SH-SY5Y (cell line): Measurements from ENCODE around the gene SPATS2L.

Experiments
- GATA2 ChIP-seq: IDR thresholded peaks from 2 replicates; pipeline ENCODE4 v1.6.1; 2011; ENCODE audit warnings: mild to moderate bottlenecking, low read depth, low read length
- GATA3 ChIP-seq: IDR thresholded peaks from 2 replicates; pipeline ENCODE4 v1.6.1; 2011; ENCODE audit warnings: low read depth, mild to moderate bottlenecking, low read length, moderate library complexity

DNA sequence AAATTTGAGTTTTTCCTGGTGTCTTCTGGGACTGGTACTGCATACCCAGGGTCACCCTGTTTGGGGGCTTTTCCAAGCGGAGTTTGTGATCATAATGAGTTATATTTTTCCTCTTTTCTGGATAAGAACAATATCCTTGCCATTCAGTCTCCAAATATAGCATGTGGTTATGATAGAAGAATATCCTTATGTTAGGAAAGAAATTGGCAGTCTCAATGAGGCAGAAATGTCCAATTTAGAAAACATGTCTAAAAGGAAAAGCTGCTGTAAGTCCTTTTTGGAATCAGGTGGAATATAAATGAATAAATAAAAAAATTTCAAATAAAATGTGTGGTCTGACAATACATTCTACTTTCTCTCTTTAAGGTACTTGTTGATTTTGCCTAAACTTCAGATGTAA, 36.2 kb downstream of the SPATS2L start:
- no peak for TF ChIP-seq GATA3
- no peak for TF ChIP-seq GATA2
